ENCODE measurements around the gene HTATSF1.

DNA sequence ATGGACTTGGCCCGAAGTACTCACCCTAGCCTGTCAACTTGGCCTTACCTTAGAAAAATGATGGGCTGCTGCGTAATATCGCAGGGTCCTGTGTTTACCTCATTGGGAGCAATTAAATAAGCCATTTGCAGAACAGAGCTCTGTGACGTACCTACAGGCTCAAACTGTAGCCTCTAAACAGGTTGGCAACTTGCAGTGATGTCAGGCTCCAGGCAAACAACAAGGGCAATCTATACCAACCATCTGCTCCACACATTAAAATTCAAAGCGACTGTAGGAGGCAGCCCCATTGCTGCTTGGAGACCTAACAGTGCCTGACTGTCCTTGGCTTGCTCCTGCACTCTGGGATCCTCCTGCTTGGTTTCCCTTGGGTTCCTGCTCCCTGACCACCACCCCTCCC is 51.8 kb downstream of the HTATSF1 start:
- TF ChIP-seq GATA3 (IDR thresholded peaks at IDR 0.05; ENCODE audit: low read depth, low read length), result no peak
- no peak for TF ChIP-seq GATA2 (IDR thresholded peaks at IDR 0.05; ENCODE audit: low read depth, low read length)
